GM04504 (cell line): ENCODE data around the gene SETD4.
A peak's percentile ranks its signal among the peaks of the same experiment; 100 is the strongest.
"Not testable (repeated sequence)": the region's sequence is repeated elsewhere in the genome, so short reads cannot be mapped to it uniquely, and the experiment has no call there.

Experiments used
- DNase-seq: peaks from one replicate; pipeline ENCODE4 v3.0.0-alpha.2; 2012; ENCODE audit warnings: low read depth

Gene SETD4

DNA sequence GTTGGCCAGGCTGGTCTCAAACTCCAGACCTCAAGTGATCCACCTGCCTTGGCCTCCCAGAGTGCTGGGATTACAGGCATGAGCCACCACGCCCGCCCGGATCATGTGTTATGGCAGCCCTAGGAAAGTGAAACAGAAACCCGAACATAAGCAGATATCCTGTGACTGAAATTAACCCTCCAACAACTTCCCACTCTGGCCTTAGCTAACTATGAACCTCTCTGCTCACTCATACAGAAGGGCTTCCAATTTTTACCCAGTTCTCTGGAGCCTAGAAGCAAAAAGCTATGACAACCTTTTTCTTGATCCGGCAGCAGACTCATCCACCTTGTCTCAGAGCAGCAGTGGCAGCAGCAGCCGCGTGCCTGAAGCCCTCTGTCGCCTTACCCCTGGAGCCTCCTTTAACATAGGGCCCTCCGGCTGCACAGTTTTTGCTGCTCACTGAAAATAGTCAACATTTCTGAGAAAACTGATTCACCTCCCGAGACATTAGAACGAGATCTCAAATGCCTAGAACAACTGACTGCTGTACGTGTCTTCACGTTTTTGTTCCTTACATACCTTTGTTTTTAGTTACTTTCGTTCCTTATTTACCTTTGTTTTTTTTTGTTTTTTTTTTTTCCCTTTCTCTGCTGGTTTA, 18.8 kb upstream of the SETD4 start:
- DNase-seq = no peak

- no peak for DNase-seq
These were observed 17.4 kb upstream of the SETD4 start for GRCh38 chr21:36077758-36078157.

- no peak for DNase-seq
These were observed 16.7 kb upstream of the SETD4 start for GRCh38 chr21:36076878-36077655.

- no peak for DNase-seq
These were observed 15.6 kb upstream of the SETD4 start for GRCh38 chr21:36075953-36076352.

DNA sequence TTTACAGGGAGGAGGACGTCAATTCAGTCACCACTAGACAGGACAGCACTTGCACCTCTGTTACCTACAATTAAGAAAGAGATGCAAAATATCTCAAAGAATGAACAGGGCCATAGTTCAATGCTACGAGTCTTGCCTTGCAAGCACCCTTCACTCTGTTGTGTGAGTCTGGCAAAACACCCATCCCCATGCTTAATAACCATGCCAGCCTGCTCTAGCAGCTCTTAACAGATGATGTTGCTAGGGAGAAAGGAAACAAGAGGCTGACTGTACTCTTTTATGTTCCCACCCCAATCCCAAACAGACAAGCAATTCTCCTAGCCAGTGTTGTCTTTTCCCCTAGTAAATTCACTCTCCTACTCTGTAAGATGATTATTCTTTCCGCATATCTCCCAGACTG, 14.8 kb upstream of the SETD4 start:
- no peak for DNase-seq

- not testable (repeated sequence) for DNase-seq
These were observed 13.6 kb upstream of the SETD4 start for GRCh38 chr21:36073911-36074310.

DNA sequence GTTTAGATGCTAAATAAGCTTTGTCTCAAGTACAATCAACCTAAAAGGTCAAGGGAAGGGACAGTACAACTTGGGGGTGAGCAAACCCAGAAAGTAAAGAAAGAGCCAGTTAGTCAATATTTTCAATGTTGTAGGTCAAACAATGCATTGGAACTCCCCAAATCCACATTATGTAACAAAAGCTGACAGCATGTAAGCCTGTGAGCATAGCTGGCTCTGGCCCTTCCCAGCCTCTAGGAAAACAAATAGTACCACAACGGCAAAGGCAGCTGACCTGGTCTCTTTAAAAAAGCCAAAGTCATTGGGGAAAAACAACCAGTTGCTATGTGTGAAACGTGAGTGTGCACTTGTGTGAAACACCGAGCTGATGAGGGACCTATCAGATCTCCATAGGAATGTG, 12.9 kb upstream of the SETD4 start:
- no peak for DNase-seq

DNA sequence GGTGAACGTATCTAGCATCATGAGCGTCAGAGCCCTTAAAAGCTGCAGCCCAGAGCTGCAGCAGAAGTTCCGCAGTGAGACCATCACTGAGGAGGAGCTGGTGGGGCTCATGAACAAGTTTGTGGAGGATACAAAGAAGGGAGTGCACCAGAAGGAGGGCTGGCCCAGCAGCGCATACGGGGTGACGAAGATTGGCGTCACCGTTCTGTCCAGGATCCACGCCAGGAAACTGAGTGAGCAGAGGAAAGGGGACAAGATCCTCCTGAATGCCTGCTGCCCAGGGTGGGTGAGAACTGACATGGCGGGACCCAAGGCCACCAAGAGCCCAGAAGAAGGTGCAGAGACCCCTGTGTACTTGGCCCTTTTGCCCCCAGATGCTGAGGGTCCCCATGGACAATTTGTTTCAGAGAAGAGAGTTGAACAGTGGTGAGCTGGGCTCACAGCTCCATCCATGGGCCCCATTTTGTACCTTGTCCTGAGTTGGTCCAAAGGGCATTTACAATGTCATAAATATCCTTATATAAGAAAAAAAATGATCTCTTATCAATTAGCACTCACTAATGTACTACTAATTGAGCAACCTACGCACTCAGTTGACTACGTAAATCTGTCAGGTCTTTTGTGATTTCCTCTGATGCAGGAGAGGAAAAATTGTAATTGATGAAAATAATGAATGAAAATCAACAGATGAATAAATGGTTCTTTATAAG, 12.3 kb upstream of the SETD4 start:
- no peak for DNase-seq

GRCh38 chr21:36070999-36071398, 10.7 kb upstream of the SETD4 start:
- DNase-seq = no peak

DNA sequence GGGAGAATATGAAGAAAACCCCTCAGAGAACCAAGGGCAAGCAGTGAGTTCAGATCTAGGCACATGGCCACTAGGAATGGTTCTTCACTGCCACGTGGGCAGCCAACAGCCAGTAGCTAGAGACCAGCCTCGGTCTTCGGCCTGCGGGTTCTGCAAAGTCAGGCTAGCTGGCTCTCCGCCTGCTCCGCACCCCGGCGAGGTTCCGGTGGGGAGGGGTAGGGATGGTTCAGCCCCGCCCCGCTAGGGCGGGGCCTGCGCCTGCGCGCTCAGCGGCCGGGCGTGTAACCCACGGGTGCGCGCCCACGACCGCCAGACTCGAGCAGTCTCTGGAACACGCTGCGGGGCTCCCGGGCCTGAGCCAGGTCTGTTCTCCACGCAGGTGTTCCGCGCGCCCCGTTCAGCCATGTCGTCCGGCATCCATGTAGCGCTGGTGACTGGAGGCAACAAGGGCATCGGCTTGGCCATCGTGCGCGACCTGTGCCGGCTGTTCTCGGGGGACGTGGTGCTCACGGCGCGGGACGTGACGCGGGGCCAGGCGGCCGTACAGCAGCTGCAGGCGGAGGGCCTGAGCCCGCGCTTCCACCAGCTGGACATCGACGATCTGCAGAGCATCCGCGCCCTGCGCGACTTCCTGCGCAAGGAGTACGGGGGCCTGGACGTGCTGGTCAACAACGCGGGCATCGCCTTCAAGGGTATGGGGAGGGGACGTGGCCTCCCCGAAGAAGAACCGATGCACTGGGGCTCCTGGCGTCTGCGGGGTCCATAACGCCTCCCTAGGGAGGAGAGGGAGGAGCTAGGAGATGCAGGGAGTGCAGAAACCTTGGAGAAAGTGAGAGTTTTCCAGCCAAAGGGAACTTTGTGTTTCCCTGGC, 9.6 kb upstream of the SETD4 start, which contains the start of gene CBR1:
TSS of gene CBR1 (plus strand) at position 312 of the 871 bp plus-strand sequence. CDS start at position 404, 92 bp downstream.
- DNase-seq = peak; percentile 86

GRCh38 chr21:36068748-36069398, 8.5 kb upstream of the SETD4 start:
- DNase-seq = no peak

- DNase-seq = peak; percentile 33
These were observed 5.2 kb upstream of the SETD4 start for GRCh38 chr21:36065497-36066036.

- DNase-seq = no peak
These were observed 3.7 kb upstream of the SETD4 start for GRCh38 chr21:36064085-36064460.

GRCh38 chr21:36063375-36064084, 3.2 kb upstream of the SETD4 start:
- no peak for DNase-seq

DNA sequence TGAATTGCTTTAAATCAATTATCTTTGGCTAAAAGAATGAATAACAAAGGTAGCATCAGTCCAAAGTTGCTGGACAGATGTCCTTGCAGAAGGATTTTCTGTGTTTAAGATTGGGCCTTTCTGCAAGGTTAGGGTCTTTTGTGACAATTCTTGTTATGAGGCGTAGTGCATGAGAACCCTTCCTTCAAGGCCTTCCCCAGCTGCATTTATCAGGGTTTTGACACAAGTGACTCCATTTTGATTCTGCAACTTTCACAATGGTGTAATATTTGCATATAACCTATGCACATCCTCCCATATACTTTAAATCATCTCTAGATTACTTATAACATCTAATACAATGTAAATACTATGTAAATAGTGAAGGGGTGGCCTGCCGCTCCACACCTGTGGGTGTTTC, 1.1 kb upstream of the SETD4 start:
- no peak for DNase-seq

- DNase-seq = no peak
These were observed 535 bp downstream of the SETD4 start for GRCh38 chr21:36059823-36060158.

GRCh38 chr21:36055551-36055950, 4.8 kb downstream of the SETD4 start:
- no peak for DNase-seq

DNA sequence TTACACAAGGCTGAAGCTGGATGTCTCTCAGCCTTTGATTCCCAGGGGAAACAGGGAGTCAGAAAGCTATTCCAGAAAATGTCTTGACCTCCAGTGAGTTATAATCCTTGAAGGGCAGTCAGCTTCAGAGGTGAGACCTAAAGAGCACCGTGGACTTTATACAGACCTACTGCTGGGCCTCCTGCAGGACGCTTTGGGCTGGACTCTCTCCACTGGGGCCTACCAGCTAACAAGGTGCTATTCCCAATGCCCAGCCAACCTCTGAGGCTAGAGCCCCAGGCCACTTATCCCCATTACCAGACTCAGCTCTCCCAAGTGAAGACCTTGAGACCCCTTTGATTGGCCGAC, 6.6 kb downstream of the SETD4 start:
- DNase-seq = no peak

DNA sequence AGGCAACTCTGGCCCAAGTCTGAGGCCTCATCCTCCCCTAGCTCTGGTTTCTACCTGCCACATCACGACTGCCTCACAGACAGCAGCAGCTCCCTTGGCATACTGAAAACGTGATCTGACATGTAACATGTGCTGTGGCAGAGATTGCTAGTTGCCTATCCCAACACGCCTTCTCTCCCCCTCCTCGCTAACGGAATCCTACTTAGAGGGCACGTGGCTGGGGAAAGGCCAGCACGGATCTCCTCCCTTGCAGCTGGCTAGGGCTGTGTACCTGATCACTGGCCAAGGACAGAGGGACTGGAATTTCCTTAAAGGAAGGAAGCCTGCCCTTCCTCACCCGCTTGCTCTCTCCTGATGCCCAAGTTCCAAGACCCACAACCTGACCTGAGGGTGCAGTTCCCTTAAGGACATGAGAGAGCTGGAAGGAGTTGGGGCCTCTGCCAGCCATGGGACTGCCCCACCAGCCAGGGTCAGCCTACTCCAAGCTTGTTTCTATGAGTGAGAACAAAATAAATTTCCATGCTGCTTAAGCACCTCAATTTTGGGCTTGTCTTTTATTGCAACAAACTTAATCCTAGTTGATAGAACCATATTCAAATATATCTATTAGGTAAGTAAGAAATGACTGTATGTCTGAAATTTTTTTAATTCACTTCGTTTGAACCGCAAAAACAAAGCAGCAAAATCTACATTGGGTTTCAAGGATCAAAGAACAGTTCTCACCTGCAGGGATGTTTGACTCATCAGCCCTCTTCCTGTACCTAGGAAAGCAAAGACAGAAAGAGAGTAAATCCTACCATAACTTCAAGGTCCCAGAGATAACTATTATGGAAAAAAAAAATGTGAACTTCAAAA, 7.2 kb downstream of the SETD4 start:
- no peak for DNase-seq

DNA sequence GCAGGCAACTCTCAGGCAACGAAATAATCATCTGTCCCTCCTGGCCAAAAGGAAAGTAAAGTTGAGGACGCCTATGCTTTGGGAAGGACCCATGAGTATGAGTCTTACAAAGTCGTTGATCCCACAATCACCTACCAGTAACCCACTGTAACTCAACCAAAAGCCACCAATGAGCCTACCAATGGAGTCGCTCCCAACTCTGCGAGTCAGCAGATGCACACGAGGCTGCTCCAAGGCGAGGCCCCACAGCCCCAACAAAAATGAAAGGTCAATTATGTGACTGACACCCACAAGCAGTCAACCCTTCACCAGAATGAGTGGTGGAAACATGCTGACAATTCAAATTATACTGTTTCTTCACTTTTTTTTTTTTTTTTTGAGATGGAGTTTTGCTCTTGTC, 12.0 kb downstream of the SETD4 start:
- no peak for DNase-seq
